GM12873 (cell line): Measurements from ENCODE around the gene TAF11L11.
"Not testable (repeated sequence)": the region's sequence is repeated elsewhere in the genome, so short reads cannot be mapped to it uniquely, and the experiment has no call there.

Source experiments
- CTCF ChIP-seq: IDR thresholded peaks from 2 replicates; pipeline ENCODE4 v1.5.1; 2012; ENCODE audit warnings: low read depth, mild to moderate bottlenecking, moderate library complexity, low read length, control low read depth; ENCODE audit not compliant: insufficient read depth; ENCODE audit errors: missing control alignments

Gene TAF11L11

DNA sequence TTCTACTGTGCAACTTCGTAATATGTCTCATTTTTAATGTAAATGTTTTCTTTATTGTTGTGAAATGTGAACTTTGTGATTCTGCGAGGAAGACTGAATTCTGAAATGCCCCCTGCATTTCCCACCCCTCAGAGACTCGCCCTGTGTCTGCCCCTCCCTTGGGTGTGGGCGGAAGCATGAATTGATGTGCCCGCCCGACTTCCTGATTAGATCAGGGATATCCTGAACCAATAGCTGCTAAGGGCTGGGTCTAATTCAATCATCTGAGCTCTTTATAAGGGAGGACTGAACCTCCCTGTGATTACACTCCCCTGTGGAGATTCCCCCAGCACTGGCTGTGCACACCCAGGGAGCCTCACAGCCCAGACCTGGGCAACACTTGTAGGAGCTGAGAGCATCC is at the start of gene TAF11L11:
TSS of gene TAF11L11 (plus strand) at position 304 of the 400 bp plus-strand sequence.
- not testable (repeated sequence) for TF ChIP-seq CTCF

GRCh38 chr5:17585658-17586057 is 18.3 kb upstream of the TAF11L11 start, which contains the start of gene TAF11L7:
Gene TAF11L7 (minus strand): TSS chr5:17585758.
- not testable (repeated sequence) for TF ChIP-seq CTCF

- TF ChIP-seq CTCF = not testable (repeated sequence)
These were observed 13.1 kb upstream of the TAF11L11 start, which contains the start of gene TAF11L8 for GRCh38 chr5:17590860-17591259. Gene TAF11L8 (minus strand): TSS chr5:17590960.

GRCh38 chr5:17594255-17594654 is 9.7 kb upstream of the TAF11L11 start, which contains the start of gene TAF11L9:
Gene TAF11L9 (minus strand): TSS chr5:17594394.
- TF ChIP-seq CTCF = not testable (repeated sequence)

- TF ChIP-seq CTCF = not testable (repeated sequence)
These were observed 6.3 kb upstream of the TAF11L11 start, which contains the start of gene TAF11L10 for GRCh38 chr5:17597728-17598127. Gene TAF11L10 (minus strand): TSS chr5:17597828.

- no peak for TF ChIP-seq CTCF
These were observed 968 bp downstream of the TAF11L11 start for GRCh38 chr5:17604951-17605350.

GRCh38 chr5:17610092-17610491 is 6.1 kb downstream of the TAF11L11 start, which contains the start of gene TAF11L12:
Gene TAF11L12 (plus strand): TSS chr5:17610392.
- TF ChIP-seq CTCF = not testable (repeated sequence)
